Lower leg skin (tissue), 3 donors: ENCODE data around the gene DGAT2L6.

Experiments
- CTCF ChIP-seq, 3 donors: fragments of 450-650 bp; IDR thresholded peaks; one replicate each; pipeline ENCODE4 v1.5.1; 2016; ENCODE audit warnings: antibody characterized with exemption in 3 of 3, mild to moderate bottlenecking in 3 of 3, moderate library complexity in 2 of 3
- POLR2A ChIP-seq, 2 donors: fragments of 450-650 bp; IDR thresholded peaks; one replicate each; pipeline ENCODE4 v1.6.1; 2016 to 2017; ENCODE audit warnings: antibody characterized with exemption in 2 of 2, mild to moderate bottlenecking in 1 of 2, moderate library complexity in 1 of 2

DNA sequence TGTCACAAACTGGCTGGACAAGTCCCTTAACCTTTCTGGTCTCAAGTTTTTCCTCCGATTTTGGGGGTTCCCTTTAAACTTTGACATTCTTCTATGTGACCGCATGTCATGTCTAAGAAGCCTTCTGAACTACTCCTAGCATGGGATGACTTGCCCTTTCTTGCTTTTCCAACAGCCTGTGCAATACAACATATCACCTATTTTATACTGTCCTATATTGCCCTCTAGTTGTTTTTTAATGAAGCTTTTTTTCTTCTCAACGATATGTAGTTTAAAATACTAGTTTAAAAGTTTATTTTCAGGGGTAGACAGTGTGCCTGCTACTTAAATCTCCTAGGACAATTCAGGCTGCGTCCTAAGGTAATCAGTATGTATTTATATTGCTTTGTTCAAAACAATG lies 45.1 kb upstream of the DGAT2L6 start:
- no peak for TF ChIP-seq CTCF (IDR thresholded peaks at IDR 0.05)
- no peak for TF ChIP-seq POLR2A (IDR thresholded peaks at IDR 0.05)
